Uterus (tissue), 4 donors: ENCODE measurements around the gene OPCML. TPM values are rescaled to one million over a fixed set of nuclear protein-coding genes. Genes with fewer than 3 reads are reported as not detected.

Experiments
- DNase-seq, 2 donors: peaks; one replicate each; pipeline ENCODE4 v3.0.0-alpha.2; 2019 to 2020
- H3K27ac ChIP-seq, 2 donors: fragments of 200-600 bp; sonication (generic); 1 replicate in 1 of 2; 2 replicates in 1 of 2; pipeline ENCODE4 v1.5.1; 2016 to 2018
- H3K27me3 ChIP-seq, 2 donors: fragments of 200-600 bp; sonication (generic); one replicate each; pipeline ENCODE4 v1.5.1; 2018 to 2019; ENCODE audit warnings: control low read depth in 1 of 2
- H3K36me3 ChIP-seq, 2 donors: fragments of 200-600 bp; sonication (generic); one replicate each; pipeline ENCODE4 v1.5.1; 2019; ENCODE audit warnings: control low read depth in 1 of 2
- H3K4me1 ChIP-seq, 2 donors: fragments of 200-600 bp; sonication (generic); one replicate each; pipeline ENCODE4 v1.5.1; 2018 to 2019; ENCODE audit warnings: control low read depth in 1 of 2
- H3K4me3 ChIP-seq, 2 donors: fragments of 200-600 bp; sonication (generic); 1 replicate in 1 of 2; 2 replicates in 1 of 2; pipeline ENCODE4 v1.5.1; 2018 to 2019; ENCODE audit warnings: mild to moderate bottlenecking in 1 of 2
- H3K9me3 ChIP-seq, 2 donors: fragments of 200-600 bp; sonication (generic); one replicate each; pipeline ENCODE4 v1.5.1; 2019; ENCODE audit warnings: control low read depth in 1 of 2
- CTCF ChIP-seq, 4 experiments: fragments of 200-600 bp in 2 of 4; fragments of 450-650 bp in 2 of 4; sonication (generic) in 2 of 4; IDR thresholded peaks; one replicate each; pipeline ENCODE4 v1.5.1; 2016 to 2019; ENCODE audit warnings: antibody characterized with exemption in 4 of 4, mild to moderate bottlenecking in 2 of 4, moderate library complexity in 1 of 4
- POLR2A ChIP-seq, 2 donors: fragments of 450-650 bp; IDR thresholded peaks; one replicate each; pipeline ENCODE4 v1.6.1; 2016; ENCODE audit warnings: antibody characterized with exemption in 2 of 2, mild to moderate bottlenecking in 1 of 2, moderate library complexity in 1 of 2
- intact Hi-C: fragments of 100-400 bp; cut with DNase I; formaldehyde crosslinking; loops from one replicate; pipeline ENCODE4 v1.15.1; 2023; ENCODE audit warnings: low total_unique reads
- total RNA-seq, 4 donors: library from RNA; depleted of rRNA in 3 of 4; stranded (reverse); fragments of >200 nt in 3 of 4; gene quantifications; one replicate each; pipeline versions ENCODE4 v1.1.0 to v1.2.4, GENCODE V29; 2014 to 2023
- donor health status: DM: yes; HTN: yes; CAD: no.

The OPCML gene
- total RNA-seq, 4 donors from 2014 or later = under 0.01 to 3.9 (median 1.7) TPM

GRCh38 chr11:133515107-133515506 is 17.2 kb downstream of the OPCML start:
- intact Hi-C loops = no loop called here
- H3K27ac ChIP-seq = no peak overlapping the region
- no peaks in the 10 kb centered on the region for H3K27me3 ChIP-seq
- no peaks in the 10 kb centered on the region for H3K9me3 ChIP-seq
- DNase-seq = no peak
- no peak overlapping the region for H3K4me3 ChIP-seq
- no peak for TF ChIP-seq CTCF (IDR thresholded peaks at IDR 0.05)
- TF ChIP-seq POLR2A (IDR thresholded peaks at IDR 0.05) = no peak
- H3K36me3 ChIP-seq = no peaks in the 10 kb centered on the region
- H3K4me1 ChIP-seq = no peaks in the 10 kb centered on the region

- Histone ChIP-seq H3K27ac (no peak overlapping the region), H3K27me3 (no peaks in the 10 kb centered on the region), H3K4me1 (no peaks in the 10 kb centered on the region), H3K9me3 (no peaks in the 10 kb centered on the region), H3K4me3 (no peak overlapping the region), H3K36me3 (no peaks in the 10 kb centered on the region)
- TF ChIP-seq CTCF (IDR thresholded peaks at IDR 0.05) (no peak), POLR2A (IDR thresholded peaks at IDR 0.05) (no peak)
- intact Hi-C loops = no loop called here
- DNase-seq = no peak
These were observed 22.2 kb downstream of the OPCML start for GRCh38 chr11:133509924-133510697.

- H3K36me3 ChIP-seq = no peaks in the 10 kb centered on the region
- intact Hi-C loops = no loop called here
- DNase-seq = no peak
These were observed 23.8 kb downstream of the OPCML start for GRCh38 chr11:133508468-133508867.

GRCh38 chr11:133507185-133507584 is 25.1 kb downstream of the OPCML start:
- intact Hi-C loops = no loop called here
- H3K4me1 ChIP-seq = no peaks in the 10 kb centered on the region
- TF ChIP-seq POLR2A (IDR thresholded peaks at IDR 0.05) (no peak), CTCF (IDR thresholded peaks at IDR 0.05) (no peak)
- H3K9me3 ChIP-seq = no peaks in the 10 kb centered on the region
- H3K27me3 ChIP-seq = no peaks in the 10 kb centered on the region
- no peaks in the 10 kb centered on the region for H3K36me3 ChIP-seq
- DNase-seq = no peak
- no peak overlapping the region for H3K27ac ChIP-seq
- H3K4me3 ChIP-seq = no peak overlapping the region

More at GRCh38 chr11:133508468-133508867, 23.8 kb downstream of the OPCML start:
- H3K27ac ChIP-seq = no peak overlapping the region
- H3K4me1 ChIP-seq = no peaks in the 10 kb centered on the region
- H3K9me3 ChIP-seq = no peaks in the 10 kb centered on the region
- H3K4me3 ChIP-seq = no peak overlapping the region
- TF ChIP-seq POLR2A (IDR thresholded peaks at IDR 0.05) = no peak
- TF ChIP-seq CTCF (IDR thresholded peaks at IDR 0.05) = no peak
- no peaks in the 10 kb centered on the region for H3K27me3 ChIP-seq

GRCh38 chr11:133506551-133507094 is 25.7 kb downstream of the OPCML start:
- no peak for DNase-seq

More at GRCh38 chr11:133506551-133507094, 25.7 kb downstream of the OPCML start:
- H3K27me3 ChIP-seq = no peaks in the 10 kb centered on the region
- TF ChIP-seq POLR2A (IDR thresholded peaks at IDR 0.05) = no peak
- no peak for TF ChIP-seq CTCF (IDR thresholded peaks at IDR 0.05)
- H3K9me3 ChIP-seq = no peaks in the 10 kb centered on the region
- no peaks in the 10 kb centered on the region for H3K4me1 ChIP-seq
- H3K4me3 ChIP-seq = no peak overlapping the region
- intact Hi-C loops = no loop called here
- no peak overlapping the region for H3K27ac ChIP-seq
- H3K36me3 ChIP-seq = no peaks in the 10 kb centered on the region
